GM12892 (cell line): ENCODE results near the gene CDC42BPB.

ENCODE experiments used
- POLR2A ChIP-seq: IDR thresholded peaks from 2 replicates; pipeline ENCODE4 v1.6.1; 2011; ENCODE audit warnings: low read depth, low read length, control low read depth
- POLR2AphosphoS5 ChIP-seq: IDR thresholded peaks from 2 replicates; pipeline ENCODE4 v1.6.1; 2011; ENCODE audit warnings: low read depth, low read length, control low read depth
- TAF1 ChIP-seq: IDR thresholded peaks from 2 replicates; pipeline ENCODE4 v1.6.1; 2011; ENCODE audit warnings: low read depth, mild to moderate bottlenecking, control low read depth, low read length, borderline replicate concordance

DNA sequence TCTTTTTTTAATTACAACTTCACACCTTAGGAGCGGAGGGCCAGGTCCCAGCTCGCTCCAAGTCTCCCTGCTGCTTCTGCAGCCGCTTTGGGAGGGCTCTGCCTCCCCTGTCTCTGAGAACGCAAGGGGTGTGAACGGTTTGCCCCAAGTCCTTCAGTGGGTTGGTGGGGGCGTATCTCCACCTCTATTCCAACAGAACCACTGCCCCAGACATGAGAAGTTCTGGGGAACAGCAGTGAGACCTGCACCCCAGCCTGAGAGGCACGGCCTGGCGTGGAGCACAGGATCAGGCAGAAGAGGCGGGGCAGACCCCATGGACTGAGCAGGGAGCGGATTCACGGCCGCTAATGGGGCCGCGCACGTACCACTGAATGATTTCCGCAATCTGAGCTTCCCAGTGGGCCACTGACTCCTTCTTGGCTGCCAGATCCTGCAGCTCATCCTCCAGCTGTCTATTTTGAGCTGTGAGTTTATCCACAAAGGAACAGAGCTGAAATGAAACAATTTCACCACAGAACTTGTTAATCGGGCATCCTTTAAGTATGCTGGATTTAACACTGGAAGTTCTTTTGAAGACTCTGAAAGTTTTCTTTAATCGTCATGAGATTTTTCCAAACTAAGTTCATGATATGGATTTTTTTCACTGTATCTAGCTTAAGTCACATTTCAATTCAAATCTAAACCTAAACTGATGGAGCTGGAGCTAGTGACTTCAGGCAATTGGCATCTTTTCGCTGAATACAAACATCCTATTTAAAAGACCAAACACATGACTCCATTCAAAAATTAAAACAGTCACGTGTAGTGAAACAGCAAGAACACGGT is 90.5 kb downstream of the CDC42BPB start:
- no peak for TF ChIP-seq POLR2A
- TF ChIP-seq POLR2AphosphoS5 = no peak
- TF ChIP-seq TAF1 = no peak
